Activated CD8-positive, alpha-beta memory T cell treated with anti-CD3 and anti-CD28 coated beads for 36 hours (primary cell): ENCODE data around the gene JOSD2. TPM values are rescaled to one million over a fixed set of nuclear protein-coding genes. Genes with fewer than 3 reads are reported as not detected.

Experiments used
- CTCF ChIA-PET: fragments of 350-600 bp; sonication (Branson Sonifier 250); formaldehyde crosslinking; loops from one replicate; lab custom pipeline; 2021; ENCODE audit warnings: antibody characterized with exemption; lab: Charles Lee
- POLR2A ChIA-PET: fragments of 350-600 bp; sonication (Branson Sonifier 250); formaldehyde crosslinking; loops from one replicate; lab custom pipeline; 2021; ENCODE audit warnings: antibody characterized with exemption; lab: Charles Lee
- total RNA-seq, 2 experiments: library from RNA; stranded (reverse); gene quantifications; one replicate each; pipeline ENCODE4 v1.2.3, GENCODE V29; 2021

Gene JOSD2, protein sequence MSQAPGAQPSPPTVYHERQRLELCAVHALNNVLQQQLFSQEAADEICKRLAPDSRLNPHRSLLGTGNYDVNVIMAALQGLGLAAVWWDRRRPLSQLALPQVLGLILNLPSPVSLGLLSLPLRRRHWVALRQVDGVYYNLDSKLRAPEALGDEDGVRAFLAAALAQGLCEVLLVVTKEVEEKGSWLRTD
- total RNA-seq, result 10 to 100 TPM; 40.0 to 44.8 TPM

DNA sequence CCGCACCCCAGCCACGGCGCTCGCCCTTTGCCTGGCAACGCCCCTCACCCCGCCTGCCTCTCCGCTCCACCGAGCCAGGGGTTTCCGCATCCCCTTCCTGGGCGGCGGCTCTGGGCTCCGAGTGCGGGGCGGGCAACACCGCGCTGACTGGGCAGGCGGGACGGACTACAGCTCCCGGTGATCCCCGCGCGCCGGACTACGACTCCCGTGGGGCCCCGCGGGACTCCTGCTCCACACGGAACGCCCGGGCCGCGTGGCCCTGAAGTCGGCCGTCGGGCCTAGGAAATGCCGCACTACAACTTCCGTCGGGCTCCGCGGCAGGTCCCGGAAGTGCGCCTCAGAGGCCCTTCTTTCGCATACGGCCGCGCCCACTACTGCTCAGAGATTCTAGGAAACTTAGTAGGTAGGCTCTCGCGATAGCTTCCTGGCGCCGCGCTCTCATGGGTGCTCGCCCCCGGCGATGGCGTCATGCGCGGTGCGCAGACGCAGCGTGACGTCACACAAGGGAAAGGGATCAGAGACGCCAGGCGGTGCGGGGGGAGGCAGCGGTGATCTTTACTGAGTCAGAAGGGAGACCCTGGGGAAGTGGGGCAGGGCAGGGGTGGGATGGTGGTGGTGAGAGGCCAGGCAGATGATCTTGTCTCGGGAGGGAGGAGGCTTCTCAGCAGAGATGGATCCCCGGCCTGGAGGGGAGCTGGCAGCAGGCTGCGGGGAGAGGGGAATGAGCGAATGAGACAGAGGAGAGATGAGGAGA is at the start of gene JOSD2:
JOSD2 (minus strand) TSS at position 123 of the 754 bp plus-strand sequence. CDS start 760 bp downstream, outside the sequence.
- POLR2A ChIA-PET, result interaction anchor here (1.3 kb wide), 1 partner anchor 135 kb away, joined by 4 read pairs; the partner anchor contains the start of gene NR1H2

DNA sequence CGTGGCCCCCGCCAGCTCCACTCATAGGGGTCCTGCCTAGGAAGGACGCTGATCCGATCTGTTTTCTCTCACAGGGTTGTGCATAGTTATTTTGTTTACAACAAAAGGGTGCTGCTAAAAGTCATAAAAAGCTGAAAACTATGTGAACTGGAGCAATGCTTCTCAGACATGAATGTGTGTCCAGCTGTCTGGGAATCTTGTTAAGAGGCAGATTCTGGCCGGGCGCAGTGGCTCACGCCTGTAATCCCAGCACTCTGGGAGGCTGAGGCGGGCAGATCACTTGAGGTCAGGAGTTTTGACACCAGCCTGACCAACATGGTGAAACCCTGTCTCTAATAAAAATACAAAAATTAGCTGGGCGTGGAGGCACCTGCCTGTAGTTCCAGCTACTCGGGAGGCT is 48.6 kb upstream of the JOSD2 start:
- POLR2A ChIA-PET, result no interaction called here
- CTCF ChIA-PET, result no interaction called here

More for the DNA sequence above, at the start of gene JOSD2:
- CTCF ChIA-PET, result interaction anchor here (0.6 to 2.5 kb wide), 3 partner anchors 32 to 127 kb away, joined by 3 to 9 read pairs (median 3); no protein-coding TSS in a partner anchor

DNA sequence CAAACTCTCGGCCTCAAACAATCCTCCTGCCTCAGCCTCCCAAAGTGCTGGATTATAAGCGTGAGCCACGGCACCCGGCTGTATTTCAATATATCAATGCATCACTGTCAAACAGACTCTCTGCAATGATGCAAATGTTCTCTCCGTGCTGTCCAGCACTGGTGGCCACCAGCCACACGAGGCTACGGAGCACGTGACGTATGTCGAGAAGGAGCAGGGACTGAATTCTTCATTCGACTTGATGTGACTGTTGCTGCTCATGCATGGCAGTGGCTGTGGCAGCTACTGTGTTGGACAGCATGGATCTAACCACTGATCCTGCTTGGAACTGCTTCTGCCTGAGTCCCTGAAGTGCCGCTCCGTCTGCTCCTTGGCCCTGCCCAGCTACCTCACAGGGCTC is 47.5 kb upstream of the JOSD2 start:
- CTCF ChIA-PET, result no interaction called here
- POLR2A ChIA-PET, result no interaction called here

DNA sequence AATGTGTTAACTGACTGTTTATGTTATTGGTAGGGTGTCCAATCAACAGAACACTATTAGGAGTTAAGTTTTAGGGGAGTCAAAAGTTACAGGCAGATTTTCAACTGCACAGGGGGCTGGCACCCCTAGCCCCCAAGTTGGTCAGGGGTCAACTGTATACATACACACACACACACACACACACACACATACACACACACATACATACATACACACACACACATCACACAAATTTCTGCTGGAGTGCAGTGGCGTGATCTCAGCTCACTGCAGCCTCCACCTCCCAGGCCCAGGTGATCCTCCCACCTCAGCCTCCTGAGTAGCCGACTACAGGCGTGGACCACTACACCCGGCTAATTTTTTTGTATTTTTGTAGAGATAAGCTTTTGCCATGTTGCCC is 47.0 kb upstream of the JOSD2 start:
- POLR2A ChIA-PET, result no interaction called here

DNA sequence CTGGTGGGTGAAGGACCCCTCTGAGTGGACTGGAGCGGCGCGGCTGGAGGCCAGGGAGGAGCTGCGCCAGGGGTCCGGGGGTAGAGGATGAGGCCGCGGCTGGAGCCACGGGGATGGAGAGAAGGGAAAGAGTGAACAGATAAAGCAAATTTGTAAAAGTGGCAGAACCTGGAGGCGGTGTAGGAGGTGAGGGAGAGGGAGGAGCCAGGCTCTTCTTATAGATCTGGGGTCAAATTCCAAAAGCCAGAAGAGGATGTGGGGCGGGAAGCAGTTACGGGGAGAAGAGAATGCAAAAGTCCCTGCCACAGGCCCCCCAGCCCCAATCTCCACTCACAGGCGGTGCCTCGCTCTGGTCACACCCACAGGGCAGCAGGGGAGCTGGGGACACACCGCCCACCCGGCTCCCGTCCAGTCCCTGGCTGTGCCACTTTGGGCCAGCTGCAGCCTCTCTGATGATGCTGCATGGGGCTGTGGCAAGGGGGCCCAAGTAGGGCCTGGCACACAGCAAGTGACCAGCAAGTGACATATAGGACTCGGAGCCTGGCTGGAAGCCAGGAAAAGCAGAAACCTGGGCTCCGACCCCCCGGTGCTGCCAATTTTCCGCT is 46.1 kb upstream of the JOSD2 start:
- ChIA-PET POLR2A (no interaction called here), CTCF (interaction anchor here (0.7 to 2.8 kb wide), 8 partner anchors 13 to 224 kb away, joined by 3 to 9 read pairs (median 4); partner anchors contain the start of gene JOSD2)

More for the DNA sequence above, 47.0 kb upstream of the JOSD2 start:
- CTCF ChIA-PET, result interaction anchor here (2.7 to 2.8 kb wide), 2 partner anchors 47 to 201 kb away, joined by 9 read pairs; partner anchors contain the start of gene JOSD2

DNA sequence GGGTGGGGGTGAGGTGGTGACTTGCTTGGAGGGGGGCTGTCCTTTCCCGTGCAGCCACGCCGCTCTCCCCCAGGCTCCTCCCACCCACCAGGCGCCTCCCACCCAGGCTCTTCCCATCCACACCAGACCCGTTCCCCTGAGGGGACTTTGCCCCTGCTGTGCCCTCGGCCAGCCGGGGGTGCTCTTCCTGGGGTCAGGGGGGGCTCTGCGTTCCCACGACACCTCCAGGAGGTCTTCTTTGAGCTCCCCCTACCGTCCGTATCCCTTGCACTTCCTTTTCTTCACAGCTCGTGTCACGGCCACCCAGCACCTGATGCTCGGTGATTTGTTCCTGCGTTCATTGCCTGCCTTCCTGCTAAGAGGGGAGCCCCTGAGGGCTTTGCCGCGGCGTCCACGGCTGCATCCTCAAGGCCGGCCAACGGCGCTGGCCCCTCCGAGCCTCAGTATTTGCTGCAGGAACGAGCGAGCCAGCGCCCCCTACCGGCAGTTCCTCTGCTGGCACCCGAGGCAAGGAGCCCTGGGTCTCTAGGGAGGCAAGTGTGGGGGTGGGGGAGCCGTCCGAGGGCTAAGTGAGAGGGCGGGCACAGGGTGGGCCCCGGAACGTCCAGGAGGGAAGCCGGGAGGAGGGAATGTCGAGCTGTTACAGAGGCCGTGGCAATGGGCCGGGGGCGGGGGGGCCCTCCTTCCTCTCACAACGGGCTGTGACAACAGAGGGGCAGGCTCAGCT is 45.5 kb upstream of the JOSD2 start:
- CTCF ChIA-PET, result interaction anchor here (0.5 to 2.8 kb wide), 15 partner anchors 12 to 278 kb away, joined by 3 to 9 read pairs (median 4); partner anchors contain the start of gene JOSD2
- POLR2A ChIA-PET, result no interaction called here

DNA sequence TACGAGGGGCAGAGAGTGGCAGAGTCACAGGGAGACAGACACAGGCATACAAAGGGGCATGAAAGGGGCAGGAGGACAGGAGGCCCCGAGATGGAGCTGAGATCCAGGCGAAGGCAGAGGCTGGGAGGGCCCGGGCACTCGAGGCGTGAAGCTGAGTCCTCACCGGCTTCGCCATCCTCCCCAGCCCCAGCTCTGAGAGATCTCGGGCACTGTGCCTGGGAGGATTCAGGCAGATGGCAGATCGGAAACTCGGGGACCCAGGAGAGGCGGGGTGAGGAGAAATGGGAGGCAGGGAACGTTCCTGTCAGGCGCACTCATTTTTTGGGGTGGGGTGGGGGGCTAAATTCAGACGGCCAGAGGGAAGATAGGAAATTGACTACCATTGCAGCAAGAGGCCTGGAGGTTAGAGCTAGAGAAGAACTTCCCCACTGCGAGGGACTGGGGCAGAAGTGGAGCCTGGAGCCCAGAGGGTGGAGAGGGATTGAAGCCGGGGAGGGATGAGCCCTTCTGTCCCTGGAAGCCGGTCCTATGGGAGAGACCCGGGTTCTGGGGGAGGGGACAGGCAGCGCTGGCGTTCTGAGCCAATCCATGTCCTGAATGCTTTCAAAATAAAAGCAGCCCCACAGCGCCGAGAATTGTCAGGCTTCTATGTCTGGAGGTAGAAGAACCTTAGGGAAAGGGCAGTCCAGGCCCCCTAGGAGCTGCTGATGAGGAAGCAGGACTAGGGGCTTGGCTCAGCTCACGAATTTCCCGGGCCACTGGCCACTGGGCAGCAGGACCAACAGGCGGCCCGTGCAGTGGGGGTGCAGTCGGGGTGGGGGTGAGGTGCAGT is 44.7 kb upstream of the JOSD2 start:
- CTCF ChIA-PET, result interaction anchor here (0.5 to 2.8 kb wide), 14 partner anchors 11 to 279 kb away, joined by 3 to 9 read pairs (median 4); partner anchors contain the start of gene JOSD2
- POLR2A ChIA-PET, result no interaction called here

DNA sequence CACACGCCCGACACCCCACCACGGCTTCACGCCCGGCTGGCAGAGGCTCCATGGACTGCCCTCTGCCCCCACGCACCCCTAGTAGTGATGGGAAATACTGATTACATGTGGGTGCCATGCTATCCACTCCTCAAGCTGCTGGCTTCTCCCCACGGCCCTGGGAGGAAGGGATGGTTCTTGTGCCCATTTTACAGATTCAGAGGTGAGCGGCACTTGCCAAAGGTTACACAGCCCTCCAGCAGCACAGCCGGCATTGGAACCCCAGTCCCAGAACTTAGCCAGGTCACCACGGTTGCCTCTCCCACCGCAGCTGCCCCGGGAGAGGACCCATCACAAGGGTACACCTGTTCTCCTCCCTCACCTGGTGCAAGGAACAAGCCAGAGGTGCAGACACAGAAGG is 44.0 kb upstream of the JOSD2 start:
- ChIA-PET POLR2A (no interaction called here), CTCF (interaction anchor here (1.4 to 2.8 kb wide), 4 partner anchors 18 to 263 kb away, joined by 3 to 9 read pairs (median 7); no protein-coding TSS in a partner anchor)

DNA sequence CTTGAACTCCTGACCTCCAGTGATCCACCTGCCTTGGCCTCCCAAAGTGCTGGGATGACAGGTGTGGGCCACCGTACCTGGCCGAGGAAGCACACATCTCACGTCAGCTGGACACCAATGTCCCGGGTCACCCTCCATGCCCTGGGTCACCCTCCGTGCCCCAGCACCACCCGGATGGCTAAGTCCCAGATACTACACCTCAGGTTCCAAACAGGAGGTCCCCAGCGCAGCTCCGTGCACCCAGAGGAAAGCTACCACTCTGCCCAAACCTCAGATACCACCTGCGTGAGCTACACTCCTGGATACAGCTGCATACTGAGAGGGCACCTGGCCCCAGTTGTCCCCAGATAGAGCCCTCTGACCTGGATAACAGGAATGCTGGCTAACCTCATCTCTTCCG is 43.2 kb upstream of the JOSD2 start:
- CTCF ChIA-PET, result interaction anchor here (0.6 to 0.7 kb wide), 2 partner anchors 10 to 342 kb away, joined by 3 read pairs; no protein-coding TSS in a partner anchor
- POLR2A ChIA-PET, result interaction anchor here (0.6 kb wide), 1 partner anchor 81 kb away, joined by 6 read pairs; no protein-coding TSS in a partner anchor

DNA sequence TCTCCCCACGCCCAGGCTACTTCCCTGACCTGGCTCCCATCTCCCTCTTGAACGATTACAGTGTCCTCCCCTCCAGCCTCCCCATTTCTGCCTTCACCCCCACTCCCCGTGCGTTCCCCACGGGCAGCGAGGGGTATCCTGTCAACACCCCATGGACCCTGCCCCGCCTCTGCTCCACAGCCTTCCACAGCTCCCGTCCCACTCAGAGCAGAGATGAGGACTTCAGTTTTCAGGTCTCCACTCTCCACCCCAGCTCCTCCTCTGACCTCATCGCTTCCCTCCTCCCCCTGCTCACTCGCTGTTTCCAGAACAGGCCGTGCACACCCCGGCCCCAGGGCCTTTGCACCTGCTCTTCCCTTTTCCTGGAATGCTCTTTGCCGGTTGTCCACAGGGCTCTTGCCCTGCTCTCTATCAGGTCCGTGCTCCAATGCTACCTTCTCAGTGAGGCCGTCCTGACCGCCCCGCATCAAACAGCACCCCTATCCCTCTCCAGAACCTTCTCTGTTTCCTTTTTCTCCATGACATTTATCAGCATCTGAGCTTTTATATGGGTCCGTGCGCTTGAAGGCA is 42.2 kb upstream of the JOSD2 start:
- CTCF ChIA-PET, result interaction anchor here (0.6 kb wide), 1 partner anchor 343 kb away, joined by 3 read pairs; no protein-coding TSS in a partner anchor
- POLR2A ChIA-PET, result no interaction called here

DNA sequence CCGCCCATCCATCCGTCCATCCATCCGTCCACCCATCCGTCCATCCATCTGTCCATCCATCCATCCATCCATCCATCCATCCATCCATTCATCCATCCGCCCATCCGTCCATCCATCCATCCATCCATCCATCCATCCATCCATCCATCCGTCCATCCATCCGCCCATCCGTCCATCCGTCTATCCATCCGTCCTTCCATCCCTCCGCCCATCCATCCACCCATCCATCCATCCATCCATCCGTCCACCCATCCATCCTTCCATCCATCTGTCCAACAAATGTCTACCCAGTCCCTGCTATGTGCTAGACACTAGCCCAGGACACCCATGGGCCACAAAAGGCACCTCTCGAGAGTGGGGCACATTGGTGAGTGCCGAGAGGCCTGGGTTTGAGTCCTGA is 41.5 kb upstream of the JOSD2 start:
- CTCF ChIA-PET, result no interaction called here

DNA sequence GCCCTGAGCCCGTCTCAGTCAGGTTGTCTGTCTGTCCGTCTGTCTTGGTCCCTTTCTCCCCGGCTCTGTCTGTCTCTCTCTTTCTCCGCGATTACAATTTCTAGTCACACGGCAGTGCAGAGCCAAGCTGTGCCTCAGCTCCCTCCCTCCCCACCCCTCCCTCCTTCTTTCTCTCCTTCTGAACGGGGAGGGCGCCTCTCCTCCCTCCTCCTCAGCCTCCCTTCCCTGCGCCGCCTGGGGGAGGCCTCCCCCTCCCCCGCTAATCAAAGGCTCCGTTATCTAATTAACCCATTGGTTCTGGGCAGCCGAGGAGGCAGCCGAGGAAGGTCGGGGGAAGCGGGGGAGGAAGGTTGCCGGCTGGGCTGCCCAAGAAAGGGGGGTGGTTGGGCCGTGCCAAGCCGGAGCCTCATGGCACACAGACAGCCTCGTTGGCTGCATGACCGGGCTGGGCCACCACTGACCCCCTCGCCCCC is 40.8 kb upstream of the JOSD2 start:
- ChIA-PET POLR2A (no interaction called here), CTCF (no interaction called here)

More for the DNA sequence above, 41.5 kb upstream of the JOSD2 start:
- POLR2A ChIA-PET, result no interaction called here

DNA sequence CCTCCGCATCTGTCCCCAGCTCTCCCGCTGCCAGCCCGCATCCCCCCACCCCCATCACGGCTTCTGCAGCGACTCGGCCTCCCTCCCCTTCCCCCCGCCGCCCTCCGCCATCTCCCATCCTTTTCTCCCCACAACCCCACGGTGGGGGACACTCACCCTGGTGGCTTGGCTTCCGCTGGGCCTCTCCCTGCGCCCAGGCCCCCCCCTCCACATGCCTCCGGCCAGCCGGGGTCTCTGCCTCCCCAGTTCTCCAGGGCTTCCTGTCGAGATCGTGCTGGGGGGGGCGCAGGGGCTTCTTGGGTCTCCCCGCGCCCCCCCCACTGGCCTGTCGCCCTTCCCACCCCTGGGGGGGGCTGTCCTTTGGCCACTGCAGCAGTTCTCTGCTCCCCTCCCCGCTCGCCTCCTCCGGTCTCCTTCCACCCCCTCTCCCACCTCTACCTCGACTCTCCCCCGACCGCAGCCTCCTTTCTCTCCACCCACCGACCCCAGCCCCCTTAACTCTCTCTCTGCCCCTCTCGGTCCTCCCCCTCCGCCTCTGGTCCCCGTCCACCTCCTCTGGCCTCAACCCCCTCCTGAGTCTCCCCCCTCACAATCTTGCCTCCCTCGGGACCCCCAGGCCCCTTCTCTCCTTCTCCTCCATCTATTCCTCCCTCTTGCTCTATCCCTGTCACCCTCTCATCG is 40.2 kb upstream of the JOSD2 start:
- POLR2A ChIA-PET, result no interaction called here
- CTCF ChIA-PET, result no interaction called here

DNA sequence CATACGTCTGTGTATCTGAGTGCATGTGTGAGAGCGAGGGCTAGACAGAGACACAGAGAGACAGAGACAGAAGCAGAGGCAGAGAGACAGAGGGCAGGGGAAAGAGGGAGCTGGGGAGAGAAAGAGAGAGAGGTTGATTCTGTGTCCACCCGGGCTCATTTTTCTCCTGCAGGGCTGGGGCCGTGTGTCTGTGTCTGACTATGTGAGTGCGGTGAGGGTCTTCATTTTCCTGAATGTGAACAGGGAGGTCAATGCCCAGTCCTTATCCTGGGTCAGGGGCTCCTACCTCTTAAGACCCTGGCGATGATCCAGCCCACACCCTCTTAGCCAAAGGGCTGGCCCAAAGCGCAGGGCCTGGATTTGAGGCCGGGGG is 39.6 kb upstream of the JOSD2 start:
- POLR2A ChIA-PET, result no interaction called here
- CTCF ChIA-PET, result no interaction called here

DNA sequence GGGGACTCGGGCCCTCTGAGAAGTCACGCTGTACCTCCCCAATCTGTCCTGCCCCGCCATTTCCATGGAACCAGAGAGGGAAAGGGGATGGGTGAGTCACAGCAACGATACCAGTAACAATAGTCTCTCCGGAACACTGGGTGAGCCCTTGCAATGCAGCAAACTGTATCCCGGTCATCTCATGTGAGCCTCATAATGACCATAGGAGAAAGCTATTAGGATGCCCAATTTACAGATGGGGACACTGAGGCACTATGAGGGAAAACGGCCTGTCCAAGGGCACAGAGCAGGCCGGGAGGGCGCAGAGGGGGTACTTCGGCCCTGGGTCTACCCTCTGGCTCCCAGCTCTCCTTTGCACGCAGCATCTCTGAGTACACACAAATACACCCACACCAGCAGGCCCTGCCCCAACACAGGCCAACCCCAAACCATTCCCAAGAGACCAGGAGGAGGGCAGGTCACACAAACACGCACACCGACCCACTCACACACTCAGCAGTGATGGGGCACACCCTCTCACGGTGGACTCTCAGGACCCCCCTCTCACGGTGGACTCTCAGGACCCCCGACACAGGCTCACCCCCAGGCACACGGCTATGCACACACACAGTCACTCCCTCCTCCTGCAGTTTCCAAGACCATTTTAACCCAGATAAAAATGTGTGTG is 39.1 kb upstream of the JOSD2 start:
- CTCF ChIA-PET, result no interaction called here
- POLR2A ChIA-PET, result no interaction called here

DNA sequence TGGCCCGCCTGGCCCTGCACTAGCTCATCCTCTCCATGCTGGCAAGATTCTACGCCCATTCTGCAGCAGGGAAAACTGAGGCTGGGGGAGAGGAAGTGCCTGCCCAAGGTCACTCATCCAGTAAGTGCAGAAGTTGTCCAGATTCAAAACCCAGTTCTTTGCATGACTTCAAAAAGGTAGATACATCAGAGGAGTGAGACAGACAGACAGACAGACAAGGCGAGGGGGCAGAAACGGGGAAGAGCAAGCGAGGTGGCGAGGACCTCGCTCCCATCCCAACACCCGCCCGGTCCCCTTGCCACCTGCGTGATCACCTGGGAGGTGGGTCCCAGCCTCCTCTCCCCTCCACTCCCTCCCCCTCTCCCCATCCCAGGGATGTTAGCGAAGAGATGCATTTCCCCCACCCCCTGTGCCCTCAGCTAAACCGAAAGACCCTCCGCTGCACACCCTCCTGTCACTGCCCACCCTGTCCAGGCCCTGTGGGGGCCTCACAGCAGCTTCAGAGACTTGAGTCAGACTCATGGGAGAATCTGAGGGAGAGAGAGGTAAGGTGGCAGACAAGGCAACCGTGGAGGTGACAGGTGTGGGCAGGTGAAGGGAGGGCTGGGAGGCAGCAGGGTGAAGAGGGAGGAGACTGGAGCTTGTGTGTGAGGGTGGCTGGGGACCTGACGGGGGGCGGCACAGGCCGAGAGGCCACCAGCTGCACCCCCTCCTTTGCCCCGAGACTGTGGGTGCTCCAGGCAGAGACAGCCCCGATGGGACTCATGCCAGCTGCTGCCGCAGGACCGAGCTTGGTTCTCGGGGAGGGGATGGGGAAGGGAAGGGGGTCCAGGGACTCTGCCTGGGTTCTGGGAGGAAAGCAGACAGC is 38.3 kb upstream of the JOSD2 start:
- ChIA-PET CTCF (no interaction called here), POLR2A (no interaction called here)
